H1 (cell line): ENCODE results near the gene SRSF3. TPM values are rescaled to one million over a fixed set of nuclear protein-coding genes. Genes with fewer than 3 reads are reported as not detected.

Source experiments
- CTCF ChIA-PET: fragments of 300-600 bp; sonication (Branson Sonifier 250); formaldehyde crosslinking; loops from one replicate; lab custom pipeline; 2021; ENCODE audit not compliant: partially characterized antibody; lab: Charles Lee
- POLR2A ChIA-PET: fragments of 300-600 bp; sonication (Branson Sonifier 250); formaldehyde crosslinking; loops from one replicate; lab custom pipeline; 2021; ENCODE audit warnings: inconsistent platforms; ENCODE audit not compliant: partially characterized antibody; lab: Charles Lee
- DNase-seq, 2 experiments: peaks; one replicate each; pipeline versions ENCODE4 v3.0.0 to v3.0.0-alpha.2; 2010 to 2022; ENCODE audit warnings: low spot score in 2 of 2, low read depth in 1 of 2, mixed read lengths in 1 of 2
- FAIRE-seq: peaks from 2 replicates; lab custom pipeline; 2011; peaks lifted over from hg19 to GRCh38; lab: Jason Lieb, UNC
- H2AFZ ChIP-seq: 2 replicates; pipeline ENCODE4 v1.8.1; 2012; ENCODE audit warnings: low read length, inconsistent platforms
- H2AK5ac ChIP-seq: 2 replicates; pipeline ENCODE4 v1.6.1; 2013; ENCODE audit warnings: low read depth, low read length
- H2BK120ac ChIP-seq: replicated peaks from 2 replicates; pipeline ENCODE3; 2013; ENCODE audit warnings: low read depth, low read length, inconsistent platforms
- H2BK12ac ChIP-seq: 2 replicates; pipeline ENCODE4 v1.6.1; 2013; ENCODE audit warnings: low read depth, low read length
- H2BK15ac ChIP-seq: 2 replicates; pipeline ENCODE4 v1.6.1; 2013; ENCODE audit warnings: low read length
- H2BK20ac ChIP-seq: 2 replicates; pipeline ENCODE4 v1.6.1; 2013; ENCODE audit warnings: low read length
- H2BK5ac ChIP-seq: 2 replicates; pipeline ENCODE4 v1.6.1; 2013; ENCODE audit warnings: low read depth, low read length
- H3K14ac ChIP-seq: 2 replicates; pipeline ENCODE4 v1.6.1; 2013; ENCODE audit warnings: inconsistent platforms; ENCODE audit not compliant: insufficient read length
- H3K18ac ChIP-seq: 2 replicates; pipeline ENCODE4 v1.6.1; 2013; ENCODE audit warnings: low read length; ENCODE audit errors: extremely low read depth
- H3K23ac ChIP-seq: 2 replicates; pipeline ENCODE4 v1.6.1; 2013; ENCODE audit warnings: inconsistent platforms; ENCODE audit not compliant: insufficient read length
- H3K23me2 ChIP-seq: 2 replicates; pipeline ENCODE4 v1.6.1; 2013; ENCODE audit warnings: low read depth, low read length
- H3K27ac ChIP-seq: 2 replicates; pipeline ENCODE4 v1.6.1; 2011; ENCODE audit warnings: low read depth, low read length, inconsistent platforms
- H3K27me3 ChIP-seq, 4 experiments: replicated peaks in 1 of 4; 1 replicate in 1 of 4; 2 replicates in 3 of 4; pipeline versions ENCODE4 v1.6.1 to v1.8.1; 2011 to 2013; ENCODE audit warnings: low read length in 3 of 4, mild to moderate bottlenecking in 3 of 4, inconsistent platforms in 2 of 4, mixed read lengths in 2 of 4, moderate library complexity in 1 of 4; ENCODE audit not compliant: control insufficient read depth in 3 of 4, insufficient read depth in 3 of 4; ENCODE audit errors: extremely low read depth in 1 of 4
- H3K36me3 ChIP-seq, 4 experiments: 2 replicates each; pipeline versions ENCODE4 v1.6.1 to v1.8.1; 2011 to 2013; ENCODE audit warnings: mild to moderate bottlenecking in 4 of 4, low read length in 3 of 4, moderate library complexity in 2 of 4, control low read depth in 1 of 4, inconsistent platforms in 1 of 4; ENCODE audit not compliant: insufficient read depth in 4 of 4, control insufficient read depth in 2 of 4
- H3K4ac ChIP-seq: replicated peaks from 2 replicates; pipeline ENCODE3; 2013; ENCODE audit warnings: low read length, low read depth, mixed read lengths, inconsistent platforms; ENCODE audit not compliant: insufficient read length
- H3K4me1 ChIP-seq, 4 experiments: replicated peaks in 1 of 4; 1 replicate in 1 of 4; 2 replicates in 3 of 4; pipeline versions ENCODE4 v1.6.1 to v1.8.1; 2011 to 2013; ENCODE audit warnings: low read length in 3 of 4, inconsistent platforms in 2 of 4, mixed read lengths in 1 of 4; ENCODE audit not compliant: insufficient read depth in 4 of 4, control insufficient read depth in 3 of 4
- H3K4me2 ChIP-seq, 2 experiments: 2 replicates each; pipeline versions ENCODE4 v1.6.1 to v1.8.1; 2011 to 2013; ENCODE audit warnings: low read depth in 2 of 2, low read length in 2 of 2, control low read depth in 1 of 2, inconsistent platforms in 1 of 2, mild to moderate bottlenecking in 1 of 2; ENCODE audit not compliant: insufficient read depth in 1 of 2
- H3K4me3 ChIP-seq, 4 experiments: fragments of 200-600, 300-600 bp in 1 of 4; sonication (generic), shearing (Covaris generic), sonication (Bioruptor Twin) in 1 of 4; 2 replicates each; pipeline versions ENCODE4 v1.5.1 to v1.8.1; 2011 to 2016; ENCODE audit warnings: low read length in 4 of 4, low read depth in 3 of 4, control low read depth in 2 of 4, inconsistent platforms in 2 of 4, mild to moderate bottlenecking in 2 of 4, mixed read lengths in 1 of 4, moderate library complexity in 1 of 4; ENCODE audit not compliant: insufficient read depth in 2 of 4; ENCODE audit errors: extremely low read depth in 1 of 4
- H3K56ac ChIP-seq: replicated peaks from 2 replicates; pipeline ENCODE3; 2013; ENCODE audit warnings: low read depth, mild to moderate bottlenecking, mixed read lengths, low read length, inconsistent platforms; ENCODE audit not compliant: insufficient read length
- H3K79me1 ChIP-seq: 2 replicates; pipeline ENCODE4 v1.6.1; 2013; ENCODE audit warnings: low read depth, low read length, control low read depth
- H3K79me2 ChIP-seq, 2 experiments: 2 replicates each; pipeline versions ENCODE4 v1.6.1 to v1.8.1; 2012 to 2013; ENCODE audit warnings: low read length in 2 of 2, mild to moderate bottlenecking in 2 of 2, inconsistent platforms in 1 of 2; ENCODE audit not compliant: insufficient read depth in 2 of 2, control insufficient read depth in 1 of 2
- H3K9ac ChIP-seq, 4 experiments: replicated peaks in 1 of 4; 1 replicate in 1 of 4; 2 replicates in 3 of 4; pipeline versions ENCODE4 v1.6.1 to v1.8.1; 2011 to 2013; ENCODE audit warnings: low read depth in 3 of 4, low read length in 3 of 4, control low read depth in 2 of 4, mild to moderate bottlenecking in 2 of 4, moderate library complexity in 2 of 4, inconsistent platforms in 1 of 4; ENCODE audit errors: extremely low read depth in 1 of 4
- H3K9me3 ChIP-seq, 2 experiments: 2 replicates each; pipeline versions ENCODE4 v1.6.1 to v1.8.1; 2012 to 2013; ENCODE audit warnings: mild to moderate bottlenecking in 2 of 2, moderate library complexity in 2 of 2, control low read depth in 1 of 2, inconsistent platforms in 1 of 2, low read depth in 1 of 2, low read length in 1 of 2, mixed read lengths in 1 of 2; ENCODE audit not compliant: insufficient read depth in 2 of 2
- H4K20me1 ChIP-seq, 2 experiments: replicated peaks in 1 of 2; 2 replicates each; pipeline versions ENCODE3 to v1.8.1; 2011 to 2013; ENCODE audit warnings: inconsistent platforms in 2 of 2, low read length in 2 of 2, mild to moderate bottlenecking in 1 of 2; ENCODE audit not compliant: insufficient read depth in 2 of 2, control insufficient read depth in 1 of 2
- H4K5ac ChIP-seq: 2 replicates; pipeline ENCODE4 v1.6.1; 2013; ENCODE audit warnings: low read length, low read depth, mixed read lengths, inconsistent platforms; ENCODE audit not compliant: insufficient read length
- H4K8ac ChIP-seq: 2 replicates; pipeline ENCODE4 v1.8.0; 2013; ENCODE audit warnings: mild to moderate bottlenecking, moderate library complexity, low read length, inconsistent platforms; ENCODE audit not compliant: insufficient read depth; ENCODE audit errors: extremely low read depth
- H4K91ac ChIP-seq: replicated peaks from 2 replicates; pipeline ENCODE3; 2013; ENCODE audit warnings: low read length, mixed read lengths, inconsistent platforms; ENCODE audit not compliant: insufficient read length
- ASH2L ChIP-seq: fragments of 200-600, 300-600 bp; sonication (generic); IDR thresholded peaks from one replicate; pipeline ENCODE4 v1.7.1; 2017; ENCODE audit warnings: low read length
- GTF2F1 ChIP-seq: IDR thresholded peaks from 2 replicates; pipeline ENCODE4 v1.6.1; 2012; ENCODE audit warnings: low read depth, low read length, improper control_type of control experiment, borderline replicate concordance
- POLR2AphosphoS5 ChIP-seq: IDR thresholded peaks from 2 replicates; pipeline ENCODE4 v1.6.1; 2011; ENCODE audit warnings: low read depth, low read length
- WGBS, 2 experiments: shearing (Covaris generic) in 1 of 2; methylation state at CpG; one replicate each; pipeline versions ENCODE4 v1.1.6 to v1.1.7; 2013 to 2015; ENCODE audit warnings: low lambda C conversion rate in 2 of 2, mixed read lengths in 2 of 2, inconsistent platforms in 1 of 2, low coverage in 1 of 2, missing lambda C conversion rate in 1 of 2; ENCODE audit not compliant: insufficient replicate concordance in 2 of 2, insufficient coverage in 1 of 2, insufficient read length in 1 of 2; ENCODE audit errors: extremely low coverage in 1 of 2, missing lambda C conversion rate in 1 of 2; 5-methylcytosine and 5-hydroxymethylcytosine counted together
- polyA plus RNA-seq, 7 experiments: library from polyadenylated mRNA; depleted of rRNA in 3 of 7; stranded (reverse) in 5 of 7; unstranded in 2 of 7; fragments of >200 nt in 5 of 7; fragments of 200-250 nt in 2 of 7; gene quantifications; 1 replicate in 5 of 7; 2 replicates in 1 of 7; 4 replicates in 1 of 7; pipeline versions ENCODE4 v1.2.1 to v1.2.3, GENCODE V29; 2011 to 2013; ENCODE audit warnings: missing spikeins in 2 of 7, mixed read lengths in 2 of 7
- total RNA-seq: library from RNA; stranded (reverse); fragmentation: NEBNext Ultra II Directional; extraction: Animal tissue kit (Norgen Biotek cat#: 25700); gene quantifications from 2 replicates; pipeline ENCODE4 v1.2.1, GENCODE V29; 2021

The SRSF3 gene
- total and polyA plus RNA-seq, 2 of the 8 experiments (the other 6 are each of a cell fraction or from before 2014, with no cell fraction given) = 471 to 689 TPM

- ChIA-PET POLR2A (no interaction called here), CTCF (no interaction called here)
- Histone ChIP-seq H3K56ac (no peak overlapping the region), H2BK20ac (no peak overlapping the region), H3K9ac (no peak overlapping the region), H3K14ac (no peak overlapping the region), H3K4me2 (no peak overlapping the region), H3K23me2 (no peaks in the 10 kb centered on the region), H3K36me3 (no peaks in the 10 kb centered on the region), H2BK12ac (0 out of 2 replicates have a peak overlapping the region, but pooled peaks have one; percentile 52), H3K4me1 (peaks cover 0 to 4% (median 1%) of the 10 kb centered on the region in 4 experiments; a peak in 3 of 7 replicates), H3K18ac (no peak overlapping the region), H4K20me1 (no peaks in the 10 kb centered on the region), H4K91ac (no peak overlapping the region), H2AFZ (no peak overlapping the region), H3K27me3 (no peaks in the 10 kb centered on the region), H2BK120ac (no peak overlapping the region), H3K9me3 (no peaks in the 10 kb centered on the region), H3K23ac (no peak overlapping the region), H3K4ac (no peak overlapping the region), H2BK5ac (no peak overlapping the region), H4K8ac (no peak overlapping the region; the same call in 1 of the 2 replicates), H3K4me3 (no peak overlapping the region), H2AK5ac (no peak overlapping the region), H4K5ac (no peak overlapping the region), H3K27ac (no peak overlapping the region), H2BK15ac (no peak overlapping the region; the same call in 1 of the 2 replicates), H3K79me1 (no peaks in the 10 kb centered on the region), H3K79me2 (no peaks in the 10 kb centered on the region)
- DNase-seq (no peak), FAIRE-seq (no peak)
- WGBS, 2 experiments = 90% methylated on average over 11 of the region's 11 CpGs; no CpG with 5 or more reads in 1 of the 2 experiments
- TF ChIP-seq POLR2AphosphoS5 = no peak
- TF ChIP-seq ASH2L = no peak
- no peak for TF ChIP-seq GTF2F1
Observed at GRCh38 chr6:36639171-36639808, 45.1 kb downstream of the SRSF3 start.
